HG03064 (cell line): ENCODE data around the gene OR5AU1.

Experiments used
- ATAC-seq: cut with Tn5 transposase; IDR thresholded peaks from one replicate; pipeline ENCODE4 v1.9.1; 2021; ENCODE audit warnings: low read depth; ENCODE audit not compliant: unreplicated experiment

OR5AU1 gene

DNA sequence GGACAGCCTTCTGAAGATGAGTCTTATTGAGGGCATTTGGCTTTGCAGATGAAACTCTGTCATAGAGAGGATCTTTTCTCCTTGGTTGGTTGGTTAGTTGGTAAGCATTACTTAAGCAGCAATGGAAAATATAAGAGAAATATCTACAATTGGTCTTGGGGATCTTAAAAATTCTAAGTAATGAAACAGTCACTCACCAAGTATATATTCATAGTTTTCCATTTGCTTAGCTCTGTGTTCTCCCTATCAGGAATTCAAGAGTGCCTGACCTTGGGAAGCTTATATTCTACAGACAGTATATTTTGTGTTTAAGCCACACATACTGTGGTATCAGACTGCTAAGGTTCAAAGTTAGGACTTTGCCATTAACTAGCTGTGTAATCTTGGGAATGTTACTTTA, at the start of gene OR5AU1:
TSS of gene OR5AU1 (minus strand) at position 101 of the 400 bp plus-strand sequence. CDS start 191 bp downstream, outside the sequence.
- no peak for ATAC-seq

DNA sequence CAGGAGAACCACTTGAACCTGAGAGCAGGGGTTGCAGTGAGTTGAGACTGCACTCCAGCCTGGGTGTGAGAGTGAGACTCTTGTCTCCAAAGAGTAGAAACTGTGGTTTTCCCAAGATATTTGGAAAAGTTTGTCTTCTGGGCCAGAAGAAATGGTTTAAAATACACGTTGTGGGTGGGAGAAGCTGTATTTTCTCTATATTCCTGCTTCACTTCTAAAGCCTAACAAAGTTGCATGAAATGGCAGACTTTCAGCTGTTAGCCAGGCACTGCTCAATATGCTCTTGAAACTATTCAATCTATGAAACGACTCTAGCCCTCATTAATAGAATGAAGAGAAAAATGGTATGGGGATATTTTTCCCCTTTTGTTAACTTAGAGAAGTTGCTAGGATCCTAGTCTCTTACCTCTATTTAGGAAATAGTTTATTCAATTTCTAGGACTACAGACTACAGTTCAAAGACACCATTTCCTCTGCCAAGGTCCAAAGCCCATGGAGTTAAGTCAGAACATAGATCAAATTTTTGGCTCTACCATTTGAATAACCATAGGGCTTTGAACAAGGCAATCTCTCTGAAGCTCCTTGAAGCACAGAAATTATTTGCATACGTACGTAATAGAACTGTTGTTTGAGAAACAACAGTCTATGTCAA, 49.3 kb upstream of the OR5AU1 start:
- no peak for ATAC-seq

DNA sequence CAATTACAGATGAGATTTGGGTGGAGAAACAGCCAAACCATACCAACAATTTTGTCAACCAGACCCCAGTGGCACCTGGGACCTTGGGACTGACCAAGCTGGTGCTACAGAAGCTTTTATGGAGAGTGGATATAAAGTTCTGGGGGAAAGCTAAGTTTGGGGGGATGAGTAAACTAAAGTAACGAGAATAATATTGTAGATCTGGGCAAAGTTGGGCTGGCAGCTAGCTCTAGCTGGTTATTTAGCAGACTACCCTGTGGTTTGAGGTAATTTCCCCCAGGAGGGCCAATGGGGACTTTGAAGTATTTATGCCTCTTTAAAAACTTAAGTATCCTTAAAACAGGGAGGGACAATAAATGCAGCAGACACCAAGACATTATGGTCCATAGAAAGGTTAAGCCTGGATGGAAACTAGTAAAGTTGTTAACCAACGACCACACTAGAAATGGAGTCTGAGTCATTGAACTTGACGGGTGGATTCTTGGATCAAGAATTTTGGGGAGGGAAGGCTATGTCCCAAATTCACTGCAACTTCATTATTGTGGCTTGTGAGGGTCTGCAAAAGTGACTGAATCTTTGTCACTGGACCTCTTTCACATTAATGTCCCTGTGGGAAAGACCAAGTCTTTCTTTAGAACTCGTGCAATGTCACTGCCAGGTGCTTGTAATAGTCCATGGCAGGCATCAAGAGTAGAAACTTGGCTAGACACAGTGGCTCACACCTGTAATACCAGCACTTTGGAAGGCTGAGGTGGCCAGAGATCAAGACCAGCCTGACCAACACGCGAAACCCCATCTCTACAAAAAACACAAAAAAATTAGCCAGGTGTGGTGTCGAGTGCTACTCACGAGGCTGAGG, 48.5 kb upstream of the OR5AU1 start:
- no peak for ATAC-seq

DNA sequence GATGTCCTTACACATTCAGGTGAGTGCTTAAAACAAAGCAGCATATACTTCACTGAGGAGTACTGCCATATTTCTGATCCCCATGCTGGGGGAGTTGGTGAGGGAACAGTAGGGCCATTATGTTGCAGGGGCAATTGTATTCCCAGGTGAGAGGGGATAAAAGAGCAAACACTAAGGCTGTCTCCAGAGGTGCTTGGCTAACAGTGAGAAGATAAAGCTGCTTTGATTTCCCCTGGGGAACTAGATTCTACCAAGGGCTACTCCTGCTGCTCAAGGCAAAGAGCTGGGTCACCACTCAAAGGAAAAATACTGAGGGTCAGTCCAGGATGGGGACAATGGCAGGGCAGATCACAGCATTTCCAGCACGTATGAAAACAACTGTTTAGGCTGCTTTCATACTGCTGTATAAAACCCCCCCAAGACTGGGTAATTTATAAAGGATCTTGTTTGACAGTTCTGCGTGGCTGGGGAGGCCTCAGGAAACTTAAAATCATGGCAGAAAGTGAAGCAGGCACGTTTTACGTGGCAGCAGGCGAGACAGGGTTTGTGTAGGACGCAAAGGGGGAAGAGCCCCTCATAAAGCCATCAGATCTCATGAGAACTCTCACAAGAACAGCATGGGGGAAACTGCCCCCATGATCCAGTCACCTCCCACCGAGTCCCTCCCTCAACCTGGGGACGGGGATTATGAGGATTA, 47.8 kb upstream of the OR5AU1 start:
- no peak for ATAC-seq

DNA sequence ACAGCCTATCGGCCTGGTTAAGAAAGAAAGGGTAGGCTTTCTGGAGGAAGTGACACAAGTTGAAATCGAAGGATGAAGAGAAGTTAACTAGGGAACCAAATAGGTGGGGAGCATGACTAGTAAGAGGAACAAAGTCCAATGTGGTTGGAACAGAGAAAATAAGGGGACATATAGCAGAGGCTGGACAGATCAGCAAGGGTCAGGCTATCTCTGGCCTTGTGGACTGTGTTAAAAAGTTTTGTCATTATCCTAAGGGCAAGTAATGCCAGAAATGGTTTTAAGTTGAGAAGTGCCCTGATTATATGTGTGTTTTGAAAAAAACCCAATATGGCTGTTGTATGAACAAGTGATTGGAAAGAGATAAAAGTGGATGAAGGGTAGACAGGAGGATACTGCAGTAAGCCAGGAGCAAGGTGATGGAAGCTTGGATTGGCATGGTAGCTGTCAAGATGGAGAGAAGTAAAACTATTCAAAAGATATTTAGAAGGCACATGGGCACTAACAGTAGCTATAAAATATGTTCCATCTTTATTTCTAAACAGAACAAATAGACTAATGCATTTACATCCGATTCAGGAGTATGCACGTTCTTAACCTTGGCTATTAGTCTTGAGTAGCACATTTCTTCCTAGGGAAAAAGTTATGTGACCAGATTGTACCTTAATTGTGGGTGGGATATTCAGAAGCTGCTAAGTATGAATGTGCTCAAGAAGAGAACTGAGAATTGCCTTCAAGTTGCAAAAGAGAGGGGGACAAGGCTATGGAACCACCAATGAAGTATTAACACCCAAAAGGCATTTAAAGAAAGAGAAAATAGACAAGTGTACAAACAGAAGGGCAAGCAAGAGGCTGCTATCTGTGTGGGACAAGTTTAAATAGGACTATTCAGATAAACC, 46.8 kb upstream of the OR5AU1 start:
- no peak for ATAC-seq

DNA sequence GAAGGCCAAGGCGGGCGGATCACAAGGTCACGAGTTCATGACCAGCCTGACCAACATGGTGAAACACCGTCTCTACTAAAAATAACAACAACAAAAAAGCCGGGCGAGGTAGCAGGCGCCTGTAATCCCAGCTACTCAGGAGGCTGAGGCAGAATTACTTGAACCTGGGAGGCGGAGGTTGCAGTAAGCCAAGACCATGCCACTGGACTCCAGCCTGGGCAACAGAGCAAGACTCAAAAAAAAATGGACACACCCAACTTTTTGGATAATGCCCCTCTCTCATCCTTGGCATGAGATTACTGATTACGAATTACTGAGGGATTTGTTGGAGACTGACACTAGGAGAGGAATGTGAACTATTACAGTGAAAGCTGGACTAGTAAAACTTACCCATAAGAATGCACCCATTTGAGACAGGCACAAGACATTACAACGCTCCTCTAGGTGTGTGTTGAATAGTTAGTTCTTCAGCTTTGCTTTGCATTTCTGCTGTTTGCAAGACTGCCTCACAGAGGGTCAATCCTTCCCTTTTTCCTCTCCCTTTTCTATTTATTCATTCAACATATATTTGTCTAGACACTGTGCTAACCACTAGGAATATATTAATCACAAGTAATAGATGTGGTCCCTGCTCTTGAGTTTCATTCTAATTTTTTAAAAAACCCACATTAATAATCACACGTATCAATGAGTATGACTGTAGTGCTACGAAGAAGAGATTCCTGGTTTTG, 46.0 kb upstream of the OR5AU1 start:
- no peak for ATAC-seq

DNA sequence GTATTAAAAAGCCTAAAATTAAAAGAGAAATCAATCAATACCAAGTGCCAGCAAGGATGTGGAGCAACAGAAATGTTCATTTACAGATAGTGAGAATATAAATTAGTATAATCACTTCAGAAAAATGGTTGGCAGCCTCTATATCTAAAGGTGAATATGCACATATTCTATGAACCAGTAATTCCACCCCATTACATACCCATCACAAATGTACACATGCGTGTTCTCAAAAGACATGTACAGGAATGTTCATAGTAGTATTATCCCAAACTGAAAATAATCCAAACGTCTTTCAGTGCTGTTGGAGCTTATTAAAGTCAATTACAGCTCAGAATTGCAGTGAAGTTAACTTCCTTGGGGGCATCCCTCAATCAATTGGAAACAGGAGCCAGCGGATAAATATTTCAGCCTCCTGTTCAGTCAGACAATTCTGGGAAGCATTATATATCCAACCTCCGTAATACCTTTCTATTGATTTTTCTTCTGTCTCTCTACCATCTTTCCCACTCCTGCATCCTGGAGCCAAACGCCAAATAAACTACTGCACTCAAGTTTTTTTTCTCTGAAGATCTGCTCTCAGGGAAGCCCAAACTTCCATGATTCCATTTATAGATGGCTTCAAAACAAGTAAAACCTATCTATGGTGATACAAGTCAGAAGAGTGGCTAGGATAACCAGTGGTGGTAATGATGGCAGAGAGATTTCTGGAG, 45.0 kb upstream of the OR5AU1 start:
- no peak for ATAC-seq

DNA sequence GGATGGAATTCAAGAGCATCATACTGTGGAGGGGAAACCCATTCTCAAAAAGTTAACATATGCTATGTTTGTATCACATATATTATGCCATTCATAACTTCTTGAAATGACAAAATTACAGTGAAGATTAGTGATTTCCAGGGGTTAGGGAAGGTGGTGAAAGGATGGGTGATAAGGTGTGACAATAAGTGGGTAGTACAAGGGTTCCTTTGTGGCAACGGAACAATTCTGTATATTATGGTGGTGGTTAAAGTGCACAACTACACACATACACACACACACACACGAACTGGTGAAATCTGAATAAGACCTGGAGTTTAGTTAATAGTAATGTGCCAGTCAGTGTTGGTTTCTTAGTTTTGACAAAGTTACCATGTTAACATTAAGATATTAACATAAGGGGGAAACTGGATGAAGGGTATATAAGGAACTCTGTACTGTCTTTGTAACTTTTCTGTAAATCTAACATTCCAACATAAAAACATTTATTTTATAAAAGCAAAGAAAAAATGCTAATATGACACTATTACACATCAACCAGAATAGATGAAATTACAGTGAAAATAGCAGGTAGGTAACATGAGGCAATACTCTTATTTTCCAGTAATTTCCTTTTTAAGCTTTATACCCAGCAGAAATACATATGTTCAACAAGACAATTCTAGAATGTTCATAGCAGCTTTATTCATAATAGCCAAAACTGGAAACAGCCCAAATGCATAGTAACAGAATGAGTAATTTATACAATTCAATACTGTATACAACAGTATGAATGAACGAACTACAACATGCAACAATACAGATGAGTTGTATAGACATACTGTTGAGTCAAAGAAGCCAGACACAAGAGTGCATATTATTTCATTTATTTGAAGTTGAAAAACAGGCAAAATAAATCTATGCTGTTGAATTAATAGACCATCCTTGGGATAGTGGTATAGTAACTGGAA, 44.0 kb upstream of the OR5AU1 start:
- ATAC-seq = no peak

DNA sequence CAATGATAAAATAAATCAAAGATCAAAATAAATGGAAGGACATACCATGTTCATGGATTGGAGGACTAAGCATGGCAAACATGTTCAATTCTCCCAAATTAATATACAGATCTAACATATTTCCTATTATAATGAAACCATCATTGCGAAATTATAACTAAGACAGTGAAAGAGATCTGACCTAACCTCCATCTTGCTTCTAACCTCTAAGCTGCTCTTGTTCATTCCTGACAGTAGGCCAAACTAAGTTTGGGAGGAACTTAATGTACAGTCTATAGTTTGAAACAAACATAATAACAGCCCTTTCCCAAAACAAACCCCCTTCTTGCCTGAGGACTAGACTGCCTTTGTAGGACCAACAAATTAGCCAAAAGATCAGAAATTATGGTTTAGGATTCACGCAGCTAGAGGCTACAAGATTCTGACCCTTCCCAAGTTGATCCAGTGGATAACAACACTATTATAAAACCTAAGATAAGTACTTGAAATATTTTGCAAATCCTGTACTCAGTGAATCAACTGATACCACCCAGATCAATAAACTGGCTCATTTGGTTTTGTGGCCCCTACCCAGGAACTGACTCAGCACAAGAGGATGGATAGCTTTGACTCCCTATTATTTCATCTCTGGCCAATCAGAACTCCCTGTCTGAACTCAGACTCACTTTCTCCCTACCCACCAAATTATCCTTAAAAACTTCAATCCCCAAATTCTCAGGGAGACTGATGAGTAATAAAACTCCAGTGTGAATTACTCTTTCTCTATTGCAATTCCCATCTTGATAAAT, 41.7 kb upstream of the OR5AU1 start:
- no peak for ATAC-seq

DNA sequence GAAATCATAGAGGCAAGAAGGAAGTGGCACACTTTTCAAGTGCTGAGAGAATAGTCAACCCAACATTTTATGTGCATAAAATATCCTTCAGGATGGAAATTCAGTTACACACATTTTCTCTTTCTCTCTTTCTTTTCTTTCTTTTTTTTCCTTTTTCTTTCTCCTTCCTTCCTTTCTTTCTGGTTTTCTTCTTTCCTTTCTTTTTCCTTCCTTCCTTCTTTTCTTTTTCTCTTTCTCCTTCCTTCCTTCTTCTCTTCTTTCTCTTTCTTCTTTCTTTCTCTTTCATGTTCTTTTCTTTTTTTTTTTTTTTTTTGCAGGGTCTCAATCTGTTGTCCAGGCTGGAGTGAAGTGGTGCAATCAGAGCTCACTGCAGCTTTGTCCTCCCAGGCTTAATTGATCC, 38.7 kb upstream of the OR5AU1 start:
- ATAC-seq = no peak

DNA sequence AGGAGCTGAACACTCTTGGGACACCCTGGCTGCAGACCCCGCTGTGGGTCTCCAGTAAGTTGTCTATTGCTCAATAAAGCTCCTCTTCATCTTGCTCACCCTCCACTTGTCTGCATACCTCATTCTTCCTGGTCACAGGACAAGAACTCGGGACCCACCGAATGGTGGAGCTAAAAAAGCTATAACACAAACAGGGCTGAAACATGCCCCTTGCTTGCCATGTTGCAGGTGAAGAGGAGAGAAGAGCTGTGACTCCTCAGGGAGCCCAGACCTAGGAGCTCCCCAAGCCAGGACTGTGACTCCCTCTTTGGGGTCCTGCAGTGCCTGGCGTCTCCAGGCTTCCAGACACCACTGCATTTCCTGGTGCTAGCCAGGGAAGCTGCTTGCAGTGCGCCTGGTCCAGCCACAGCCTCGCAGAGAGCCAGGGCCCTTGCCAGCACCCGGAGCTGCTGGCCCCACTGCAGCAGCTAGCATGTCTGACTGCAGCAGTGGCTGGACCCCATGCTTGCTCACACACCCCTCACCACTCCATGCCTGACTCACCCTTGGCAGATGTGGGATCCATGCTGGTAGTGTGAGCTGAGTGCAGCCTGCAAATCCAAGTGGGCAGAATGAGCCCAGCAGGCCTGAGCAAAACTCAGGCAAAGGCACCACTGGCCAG, 37.1 kb upstream of the OR5AU1 start:
- ATAC-seq = no peak

DNA sequence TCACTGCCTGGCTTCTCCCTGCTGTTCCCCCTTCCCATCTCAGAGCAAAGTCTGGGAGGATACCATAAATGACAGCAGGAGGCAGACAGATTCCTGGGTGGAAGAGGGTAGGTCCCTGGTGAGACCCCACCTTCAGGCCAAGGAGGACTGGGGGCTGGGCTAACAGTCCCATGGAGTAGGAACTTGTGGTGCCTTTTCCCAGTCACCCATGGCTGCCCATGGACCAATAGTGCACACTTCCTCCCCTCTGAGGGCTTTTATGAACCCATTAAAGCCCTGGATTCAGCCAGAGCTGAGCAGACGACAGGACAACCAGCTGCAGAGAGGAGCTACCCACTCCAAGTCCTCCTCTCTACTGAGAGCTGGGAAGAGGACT, 36.6 kb upstream of the OR5AU1 start:
- no peak for ATAC-seq

DNA sequence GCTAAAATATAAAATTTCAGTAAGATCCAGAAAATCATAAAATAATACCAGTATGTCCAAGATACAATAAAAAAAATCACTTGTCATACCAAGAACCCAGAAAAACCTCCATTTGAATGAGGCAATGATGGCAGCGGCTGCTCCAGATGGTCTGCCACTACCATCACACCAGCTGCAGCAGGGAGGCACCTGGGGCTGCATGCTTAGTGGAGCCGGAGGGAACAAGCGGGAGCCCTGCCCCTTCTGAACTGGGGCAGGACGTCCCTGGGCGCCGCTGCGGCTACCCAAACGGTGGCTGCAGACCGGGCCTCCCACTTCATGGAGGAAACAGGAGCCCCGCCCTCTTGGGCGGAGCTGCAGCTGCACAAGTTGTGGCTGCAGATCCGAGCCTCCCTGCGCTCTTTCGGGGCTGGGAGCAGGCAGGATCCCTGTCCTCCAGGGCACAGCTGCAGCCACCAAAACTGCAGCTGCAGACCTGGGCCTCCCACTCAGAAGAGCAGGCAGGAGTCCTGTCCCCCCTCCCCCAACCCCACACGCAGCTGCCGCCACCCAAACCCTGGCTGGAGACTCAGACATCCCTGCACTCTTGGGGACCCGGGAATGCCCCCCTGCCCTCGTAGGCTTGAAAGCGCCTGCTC, 36.1 kb upstream of the OR5AU1 start:
- ATAC-seq = peak; percentile 67

DNA sequence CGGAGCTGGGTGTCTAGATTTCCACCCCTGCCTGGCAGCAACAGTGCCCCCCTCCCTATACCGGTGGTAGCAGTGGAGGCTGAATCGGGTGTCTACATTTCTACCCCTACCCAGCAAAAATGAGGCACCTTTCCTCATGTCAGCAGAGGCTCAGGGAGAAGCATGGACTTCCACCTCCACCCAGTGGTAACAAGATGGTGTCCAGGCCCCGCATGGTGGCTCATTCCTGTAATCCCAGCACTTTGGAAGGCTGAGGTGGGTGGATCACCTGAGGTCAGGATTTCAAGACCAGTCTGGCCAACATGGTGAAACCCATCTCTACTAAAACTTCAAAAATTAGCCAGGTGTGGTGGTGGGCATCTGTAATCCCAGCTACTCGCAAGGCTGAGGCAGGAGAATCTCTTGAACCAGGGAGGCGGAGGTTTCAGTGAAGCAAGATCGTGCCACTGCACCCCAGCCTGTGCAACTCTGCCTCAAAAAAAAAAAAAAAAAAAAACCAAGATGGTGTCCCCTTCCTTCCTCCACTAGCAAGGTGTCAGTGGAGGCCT, 35.5 kb upstream of the OR5AU1 start:
- ATAC-seq = no peak

DNA sequence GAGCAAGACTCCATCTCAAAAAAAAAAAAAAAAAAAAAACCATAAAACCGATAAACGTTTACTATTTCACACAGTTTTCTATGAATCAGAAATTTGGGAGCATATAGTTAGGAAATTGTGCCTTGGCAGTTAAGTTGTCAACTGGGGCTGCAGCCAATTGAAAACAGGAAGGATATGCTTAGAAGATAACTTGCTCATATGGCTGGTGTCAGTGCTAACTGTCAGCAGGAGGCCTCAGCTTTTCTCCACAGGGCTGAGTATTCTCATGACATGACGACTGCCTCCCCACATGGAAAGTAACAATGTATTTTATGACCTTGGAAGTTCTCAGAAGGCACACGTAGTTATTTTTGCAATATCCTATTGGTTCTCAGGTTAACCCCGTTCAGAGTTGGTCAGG, 29.6 kb upstream of the OR5AU1 start:
- ATAC-seq = no peak

DNA sequence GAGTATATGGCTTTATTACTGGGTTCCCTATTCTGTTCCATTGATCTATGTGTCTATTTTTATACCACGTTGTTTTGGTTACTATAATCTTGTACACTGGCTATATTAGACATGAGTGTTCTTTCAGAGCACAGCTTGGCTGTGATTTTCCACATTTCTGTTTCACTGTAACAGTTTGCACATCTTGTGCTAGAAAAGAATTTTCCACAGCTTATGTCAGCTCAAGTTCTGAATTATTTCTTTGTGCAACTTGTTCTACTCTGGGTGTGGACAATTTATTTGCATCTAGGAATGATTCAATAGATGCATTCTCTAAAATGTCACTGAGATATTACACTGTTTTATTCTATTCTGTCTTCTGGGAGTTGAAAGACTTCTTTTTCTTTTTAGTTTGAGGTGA, 28.4 kb upstream of the OR5AU1 start:
- ATAC-seq = no peak
